GM10248 (cell line): Measurements from ENCODE around the gene SDHB.

ENCODE experiments used
- CTCF ChIA-PET: fragments of 300-600 bp; sonication (Branson Sonifier 250); formaldehyde crosslinking; extraction: SDS; loops from one replicate; lab custom pipeline; 2021; ENCODE audit warnings: antibody characterized with exemption; lab: Yijun Ruan, JAX
- POLR2A ChIA-PET: fragments of 350-650 bp; sonication (Branson Sonifier 250); formaldehyde crosslinking; extraction: SDS; loops from one replicate; lab custom pipeline; 2020; ENCODE audit warnings: antibody characterized with exemption; lab: Yijun Ruan, JAX
- DNase-seq: peaks from one replicate; pipeline ENCODE4 v3.0.0; 2012; ENCODE audit errors: extremely low spot score
- TF ChIP-seq, protein P1 (sequence below): IDR thresholded peaks from 2 replicates; pipeline ENCODE4 v1.5.1; 2012; ENCODE audit warnings: mild to moderate bottlenecking, low read depth; ENCODE audit errors: extremely low read depth, missing control alignments, control extremely low read depth

The SDHB gene

GRCh38 chr1:16979475-16980327 is 74.1 kb downstream of the SDHB start:
- CTCF ChIA-PET, result interaction anchor here (1.4 to 2.7 kb wide), 2 partner anchors 18 to 28 kb away, joined by 5 to 10 read pairs; no protein-coding TSS in a partner anchor
- DNase-seq, result no peak
- TF ChIP-seq, protein P1, sequence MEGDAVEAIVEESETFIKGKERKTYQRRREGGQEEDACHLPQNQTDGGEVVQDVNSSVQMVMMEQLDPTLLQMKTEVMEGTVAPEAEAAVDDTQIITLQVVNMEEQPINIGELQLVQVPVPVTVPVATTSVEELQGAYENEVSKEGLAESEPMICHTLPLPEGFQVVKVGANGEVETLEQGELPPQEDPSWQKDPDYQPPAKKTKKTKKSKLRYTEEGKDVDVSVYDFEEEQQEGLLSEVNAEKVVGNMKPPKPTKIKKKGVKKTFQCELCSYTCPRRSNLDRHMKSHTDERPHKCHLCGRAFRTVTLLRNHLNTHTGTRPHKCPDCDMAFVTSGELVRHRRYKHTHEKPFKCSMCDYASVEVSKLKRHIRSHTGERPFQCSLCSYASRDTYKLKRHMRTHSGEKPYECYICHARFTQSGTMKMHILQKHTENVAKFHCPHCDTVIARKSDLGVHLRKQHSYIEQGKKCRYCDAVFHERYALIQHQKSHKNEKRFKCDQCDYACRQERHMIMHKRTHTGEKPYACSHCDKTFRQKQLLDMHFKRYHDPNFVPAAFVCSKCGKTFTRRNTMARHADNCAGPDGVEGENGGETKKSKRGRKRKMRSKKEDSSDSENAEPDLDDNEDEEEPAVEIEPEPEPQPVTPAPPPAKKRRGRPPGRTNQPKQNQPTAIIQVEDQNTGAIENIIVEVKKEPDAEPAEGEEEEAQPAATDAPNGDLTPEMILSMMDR, result no peak
- POLR2A ChIA-PET, result no interaction called here

GRCh38 chr1:16978567-16979474 is 75.0 kb downstream of the SDHB start:
- CTCF ChIA-PET, result interaction anchor here (1.2 to 2.7 kb wide), 5 partner anchors 17 to 96 kb away, joined by 3 to 10 read pairs (median 5); no protein-coding TSS in a partner anchor
- TF ChIP-seq, protein P1, result no peak
- DNase-seq, result no peak
- POLR2A ChIA-PET, result no interaction called here

DNA sequence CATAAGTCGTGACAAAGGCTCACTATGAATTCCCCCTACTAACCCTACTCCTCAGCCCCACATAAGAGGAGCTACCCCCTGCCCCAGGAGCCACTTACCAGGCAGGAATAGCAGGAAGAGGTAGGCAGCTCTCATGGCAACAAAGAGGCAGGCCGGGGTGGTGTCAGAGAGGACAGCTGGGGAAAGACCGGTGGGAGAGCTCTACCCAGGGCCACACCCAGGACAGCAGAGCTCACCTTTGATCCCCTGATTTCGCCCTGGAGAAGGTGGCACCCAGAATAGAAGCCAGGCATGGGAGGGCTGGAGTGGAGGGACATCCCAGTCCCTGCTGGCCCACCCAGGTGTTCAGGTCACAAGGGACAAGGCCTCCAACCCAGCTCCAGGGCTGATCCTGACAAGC is 75.7 kb downstream of the SDHB start:
- TF ChIP-seq, protein P1, result no peak
- POLR2A ChIA-PET, result no interaction called here
- no peak for DNase-seq
- CTCF ChIA-PET, result interaction anchor here (1.2 to 1.6 kb wide), 3 partner anchors 18 to 97 kb away, joined by 3 to 6 read pairs (median 3); no protein-coding TSS in a partner anchor

DNA sequence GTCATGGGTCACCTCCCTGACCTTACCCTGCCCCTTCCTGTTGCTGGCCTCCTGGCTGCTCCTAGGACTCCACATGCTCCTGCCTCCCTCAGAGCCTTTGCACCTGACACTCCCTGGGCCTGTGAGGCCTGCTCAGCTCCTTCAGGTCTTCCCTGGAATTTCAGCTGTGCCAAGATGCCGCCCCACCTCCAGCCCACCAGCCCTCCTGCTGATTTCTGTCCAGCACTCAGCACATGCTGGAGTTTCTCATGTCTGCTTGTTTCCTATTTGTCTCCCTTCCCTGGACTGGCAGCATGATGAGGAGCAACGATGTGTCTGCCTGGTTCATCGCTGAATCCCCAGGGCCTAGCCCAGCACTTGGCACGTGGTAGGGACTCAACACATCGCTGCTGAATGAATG is 76.5 kb downstream of the SDHB start:
- ChIA-PET CTCF (interaction anchor here (1.2 to 1.6 kb wide), 3 partner anchors 17 to 98 kb away, joined by 3 to 6 read pairs (median 3); no protein-coding TSS in a partner anchor), POLR2A (no interaction called here)
- TF ChIP-seq, protein P1, result no peak
- no peak for DNase-seq

- POLR2A ChIA-PET, result no interaction called here
- CTCF ChIA-PET, result interaction anchor here (1.6 kb wide), 2 partner anchors 16 to 98 kb away, joined by 3 to 4 read pairs; no protein-coding TSS in a partner anchor
Measured at GRCh38 chr1:16976966-16977365, 76.9 kb downstream of the SDHB start.

More at GRCh38 chr1:16976966-16977365, 76.9 kb downstream of the SDHB start:
- TF ChIP-seq, protein P1, result no peak
- no peak for DNase-seq
